Keratinocyte (primary cell): Measurements from ENCODE around the gene POGLUT3. TPM values are rescaled to one million over a fixed set of nuclear protein-coding genes. Genes with fewer than 3 reads are reported as not detected.

ENCODE experiments used
- DNase-seq: peaks from one replicate; pipeline ENCODE4 v3.0.0-alpha.2; 2011; ENCODE audit warnings: low read depth, missing footprints, low spot score
- FAIRE-seq: peaks from 2 replicates; lab custom pipeline; 2011; peaks lifted over from hg19 to GRCh38; lab: Jason Lieb, UNC
- H2AFZ ChIP-seq: 2 replicates; pipeline ENCODE4 v1.6.0; 2012; ENCODE audit warnings: low read length, control low read depth, inconsistent platforms; ENCODE audit not compliant: control insufficient read depth
- H3K27ac ChIP-seq: 2 replicates; pipeline ENCODE4 v1.5.1; 2011; ENCODE audit warnings: low read length; ENCODE audit not compliant: control insufficient read depth, insufficient read depth
- H3K27me3 ChIP-seq: 3 replicates; pipeline ENCODE4 v1.6.0; 2011; ENCODE audit warnings: low read length; ENCODE audit not compliant: control insufficient read depth, insufficient read depth; ENCODE audit errors: extremely low read depth
- H3K36me3 ChIP-seq, 2 experiments: 2 replicates in 1 of 2; 3 replicates in 1 of 2; pipeline ENCODE4 v1.5.1; 2011; ENCODE audit warnings: low read length in 2 of 2, mild to moderate bottlenecking in 1 of 2; ENCODE audit not compliant: control insufficient read depth in 2 of 2, insufficient read depth in 2 of 2; ENCODE audit errors: extremely low read depth in 1 of 2
- H3K4me1 ChIP-seq: 3 replicates; pipeline ENCODE4 v1.5.1; 2011; ENCODE audit warnings: low read length; ENCODE audit not compliant: control insufficient read depth, insufficient read depth; ENCODE audit errors: extremely low read depth
- H3K4me2 ChIP-seq: 3 replicates; pipeline ENCODE4 v1.6.0; 2011; ENCODE audit warnings: low read depth, low read length; ENCODE audit not compliant: control insufficient read depth, insufficient read depth; ENCODE audit errors: extremely low read depth
- H3K4me3 ChIP-seq, 3 experiments: fragments of 200-600 bp in 1 of 3; sonication (generic) in 1 of 3; 2 replicates in 2 of 3; 3 replicates in 1 of 3; pipeline ENCODE4 v1.5.1; 2011 to 2016; ENCODE audit warnings: low read length in 3 of 3, mild to moderate bottlenecking in 3 of 3, control low read depth in 2 of 3, inconsistent platforms in 1 of 3, low read depth in 1 of 3, mixed read lengths in 1 of 3, mixed run types in 1 of 3, moderate library complexity in 1 of 3; ENCODE audit not compliant: control insufficient read depth in 2 of 3, insufficient read depth in 2 of 3; ENCODE audit errors: extremely low read depth in 1 of 3
- H3K79me2 ChIP-seq: 2 replicates; pipeline ENCODE4 v1.6.0; 2012; ENCODE audit warnings: low read length; ENCODE audit not compliant: control insufficient read depth, insufficient read depth
- H3K9ac ChIP-seq: 3 replicates; pipeline ENCODE4 v1.6.0; 2011; ENCODE audit warnings: low read length; ENCODE audit not compliant: control insufficient read depth, insufficient read depth; ENCODE audit errors: extremely low read depth
- H3K9me1 ChIP-seq: 3 replicates; pipeline ENCODE4 v1.6.0; 2011; ENCODE audit warnings: low read length; ENCODE audit not compliant: control insufficient read depth, insufficient read depth; ENCODE audit errors: extremely low read depth
- H3K9me3 ChIP-seq: 2 replicates; pipeline ENCODE4 v1.5.1; 2012; ENCODE audit warnings: low read depth, low read length; ENCODE audit not compliant: control insufficient read depth
- H4K20me1 ChIP-seq: 3 replicates; pipeline ENCODE4 v1.6.0; 2011; ENCODE audit warnings: low read length; ENCODE audit not compliant: control insufficient read depth, insufficient read depth; ENCODE audit errors: extremely low read depth
- CTCF ChIP-seq, 3 experiments: IDR thresholded peaks in 1 of 3; conservative IDR thresholded peaks in 1 of 3; optimal IDR thresholded peaks in 1 of 3; 2 replicates in 2 of 3; 3 replicates in 1 of 3; pipeline versions ENCODE3 to v1.5.1; 2011; ENCODE audit warnings: low read length in 3 of 3, mild to moderate bottlenecking in 3 of 3, moderate library complexity in 2 of 3, control low read depth in 1 of 3, inconsistent platforms in 1 of 3; ENCODE audit not compliant: insufficient read depth in 2 of 3; ENCODE audit errors: extremely low read depth in 1 of 3
- EZH2 ChIP-seq: IDR thresholded peaks from one replicate; pipeline ENCODE4 v1.6.1; 2012; ENCODE audit warnings: inconsistent platforms, mild to moderate bottlenecking, low read length, moderate library complexity
- dilution Hi-C: fragments of 300-500 bp; cut with MboI; formaldehyde crosslinking; loops from one replicate; pipeline ENCODE4 v1.7.0; 2020; ENCODE audit warnings: low sequenced_read_pairs; ENCODE audit not compliant: extremely low pct_ligation_motif_present
- polyA minus RNA-seq, 3 experiments: library from RNA; depleted of rRNA, polyadenylated mRNA; stranded (reverse); fragments of >200 nt; gene quantifications; 1 replicate in 1 of 3; 2 replicates in 1 of 3; 3 replicates in 1 of 3; pipeline ENCODE4 v1.2.3, GENCODE V29; 2011
- polyA plus RNA-seq, 5 experiments: library from polyadenylated mRNA; depleted of rRNA in 3 of 5; stranded (reverse) in 3 of 5; stranded (forward) in 1 of 5; unstranded in 1 of 5; fragments of >200 nt; gene quantifications; 1 replicate in 1 of 5; 2 replicates in 3 of 5; 3 replicates in 1 of 5; pipeline versions ENCODE4 v1.2.1 to v1.2.3, GENCODE V29; 2011 to 2012; ENCODE audit warnings: missing spikeins in 2 of 5, low read depth in 1 of 5, low replicate concordance in 1 of 5

Gene POGLUT3, protein sequence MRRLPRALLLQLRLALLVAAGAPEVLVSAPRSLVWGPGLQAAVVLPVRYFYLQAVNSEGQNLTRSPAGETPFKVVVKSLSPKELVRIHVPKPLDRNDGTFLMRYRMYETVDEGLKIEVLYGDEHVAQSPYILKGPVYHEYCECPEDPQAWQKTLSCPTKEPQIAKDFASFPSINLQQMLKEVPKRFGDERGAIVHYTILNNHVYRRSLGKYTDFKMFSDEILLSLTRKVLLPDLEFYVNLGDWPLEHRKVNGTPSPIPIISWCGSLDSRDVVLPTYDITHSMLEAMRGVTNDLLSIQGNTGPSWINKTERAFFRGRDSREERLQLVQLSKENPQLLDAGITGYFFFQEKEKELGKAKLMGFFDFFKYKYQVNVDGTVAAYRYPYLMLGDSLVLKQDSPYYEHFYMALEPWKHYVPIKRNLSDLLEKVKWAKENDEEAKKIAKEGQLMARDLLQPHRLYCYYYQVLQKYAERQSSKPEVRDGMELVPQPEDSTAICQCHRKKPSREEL
- polyA plus RNA-seq (1.4 to 3.7 TPM (median 2.5 TPM) in 3 replicates), polyA minus RNA-seq (0.33 to 2.5 TPM (median 2.3 TPM) in 3 replicates)
- 1.5 TPM for polyA plus RNA-seq (2011; ENCODE audit: low read depth)
- 1.2 and 1.3 TPM in 2 replicates for polyA plus RNA-seq (2011; cell fraction: cytosol; rRNA removed)
- 1.3 TPM in 2 replicates for polyA plus RNA-seq (2011; cell fraction: nucleus; rRNA removed)
- 1.6 and 2.4 TPM in 2 replicates for polyA plus RNA-seq (2012; ENCODE audit: low replicate concordance)
- 1.3 TPM for polyA minus RNA-seq (2011; cell fraction: cytosol; rRNA and poly(A)+ RNA removed)
- polyA minus RNA-seq (2011; cell fraction: nucleus; rRNA and poly(A)+ RNA removed) = 0.63 and 1.9 TPM in 2 replicates

- H3K4me3 ChIP-seq = peak within 1 kb of the TSS; percentile 22 to 73 (median 54)
- H3K9ac ChIP-seq = peak within 1 kb of the TSS; percentile 76
- dilution Hi-C loops = no loop called here
- H3K9me1 ChIP-seq = no peaks in the 10 kb centered on the region
- peak within 1 kb of the TSS; percentile 91 for H3K27ac ChIP-seq
- no peaks in the 10 kb centered on the region for H3K79me2 ChIP-seq
- H4K20me1 ChIP-seq = no peaks in the 10 kb centered on the region
- no peaks in the 10 kb centered on the region for H3K36me3 ChIP-seq
- H3K4me2 ChIP-seq = peak within 1 kb of the TSS; percentile 89
- H3K27me3 ChIP-seq = no peaks in the 10 kb centered on the region
- FAIRE-seq (no peak), DNase-seq (no peak)
- peaks cover 22% of the 10 kb centered on the region for H3K4me1 ChIP-seq
- TF ChIP-seq EZH2 (no peak), CTCF (optimal IDR thresholded peaks at IDR 0.05 in 1 of 3, IDR thresholded peaks at IDR 0.05 in 1 of 3, conservative IDR thresholded peaks at IDR 0.05 in 1 of 3; ENCODE audit: extremely low read depth in 1 of 3, insufficient read depth in 2 of 3, low read length in 3 of 3) (no peak)
- peak within 1 kb of the TSS; percentile 82 for H2AFZ ChIP-seq
- no peaks in the 10 kb centered on the region for H3K9me3 ChIP-seq
Observed at GRCh38 chr11:108498046-108498815, at the start of gene POGLUT3. Gene POGLUT3 (minus strand): TSS chr11:108498384. CDS start chr11:108498366, 18 bp downstream.

DNA sequence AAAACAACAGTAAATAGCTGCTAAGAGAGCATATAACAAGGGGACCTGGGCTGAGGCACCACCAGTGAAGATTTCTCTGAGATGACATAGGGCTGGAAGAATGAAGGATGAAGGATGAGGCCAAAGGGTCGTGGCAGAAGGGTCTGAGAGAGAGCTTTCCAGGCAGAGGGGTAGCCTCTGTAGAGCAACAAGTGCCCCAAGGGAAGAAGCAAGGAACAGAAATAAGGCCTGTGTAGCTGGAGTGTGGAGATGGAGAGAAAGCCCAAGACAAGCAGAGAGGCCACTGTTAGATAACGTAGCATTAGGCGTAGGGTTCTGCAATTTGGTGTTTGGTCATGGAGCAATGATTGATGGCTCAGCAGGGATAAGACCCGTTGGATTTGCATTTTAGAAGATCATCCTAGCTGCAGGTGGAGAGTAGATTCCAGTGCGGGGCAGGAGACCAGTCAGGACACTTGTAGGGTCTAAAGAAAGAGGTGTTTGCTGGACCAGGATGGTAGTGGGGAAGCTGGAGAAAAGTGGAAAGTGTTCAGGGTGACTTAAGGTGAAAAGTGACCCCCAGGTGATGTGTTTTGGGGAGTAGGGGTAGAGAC lies 47.8 kb upstream of the POGLUT3 start:
- TF ChIP-seq CTCF (optimal IDR thresholded peaks at IDR 0.05 in 1 of 3, IDR thresholded peaks at IDR 0.05 in 1 of 3, conservative IDR thresholded peaks at IDR 0.05 in 1 of 3; ENCODE audit: extremely low read depth in 1 of 3, insufficient read depth in 2 of 3, low read length in 3 of 3) = no peak
- no peak for TF ChIP-seq EZH2
- H2AFZ ChIP-seq = no peak overlapping the region
- peaks cover 0 to 5% of the 10 kb centered on the region in 2 experiments for H3K36me3 ChIP-seq
- FAIRE-seq (no peak), DNase-seq (no peak)
- dilution Hi-C loops = no loop called here
- H3K9ac ChIP-seq = no peak overlapping the region
- no peak overlapping the region for H3K4me2 ChIP-seq
- no peak overlapping the region for H3K4me3 ChIP-seq
- no peak overlapping the region for H3K27ac ChIP-seq
- no peaks in the 10 kb centered on the region for H3K9me1 ChIP-seq
- no peaks in the 10 kb centered on the region for H3K27me3 ChIP-seq
- H3K79me2 ChIP-seq = no peaks in the 10 kb centered on the region
- no peaks in the 10 kb centered on the region for H4K20me1 ChIP-seq
- H3K9me3 ChIP-seq = no peaks in the 10 kb centered on the region
- H3K4me1 ChIP-seq = peaks cover 23% of the 10 kb centered on the region
